Measurements from ENCODE around the gene PAM.

The PAM gene

GRCh38 chr5:102743900-102744299 lies 11.2 kb upstream of the PAM start:
- no peaks in the 10 kb centered on the region for H3K36me3 ChIP-seq (ENCODE audit: low read length)
- H3K4me2 ChIP-seq (ENCODE audit: low read depth, low read length, poor library complexity, severe bottlenecking), result no peak overlapping the region
- H3K27ac ChIP-seq (ENCODE audit: low read depth, low read length), result no peak overlapping the region
- no peaks in the 10 kb centered on the region for H3K79me2 ChIP-seq (ENCODE audit: insufficient read depth, low read length)
- no peaks in the 10 kb centered on the region for H3K9me2 ChIP-seq (replicated peaks; ENCODE audit: insufficient read depth, low read length)
- no peak overlapping the region for H3K4me3 ChIP-seq (ENCODE audit: insufficient read depth, low read length, poor library complexity, severe bottlenecking)
- H3F3A ChIP-seq (ENCODE audit: insufficient read depth), result no peaks in the 10 kb centered on the region
- 0 out of 2 replicates have a peak, but pooled peaks cover 3% of the 10 kb centered on the region for H3K27me3 ChIP-seq (ENCODE audit: low read length)
- H3K9me3 ChIP-seq (ENCODE audit: insufficient read depth, low read length), result no peaks in the 10 kb centered on the region
- no peaks in the 10 kb centered on the region for H4K20me1 ChIP-seq (ENCODE audit: low read depth, low read length)
- H3K9ac ChIP-seq (ENCODE audit: low read length), result no peak overlapping the region
- no peak overlapping the region for H2AFZ ChIP-seq (ENCODE audit: low read depth, low read length, severe bottlenecking)
- no peak for TF ChIP-seq CTCF (IDR thresholded peaks at IDR 0.05; ENCODE audit: insufficient read depth, low read length, poor library complexity, severe bottlenecking)
- TF ChIP-seq EZH2phosphoT487 (conservative IDR thresholded peaks at IDR 0.05; ENCODE audit: low read length), result no peak

DNA sequence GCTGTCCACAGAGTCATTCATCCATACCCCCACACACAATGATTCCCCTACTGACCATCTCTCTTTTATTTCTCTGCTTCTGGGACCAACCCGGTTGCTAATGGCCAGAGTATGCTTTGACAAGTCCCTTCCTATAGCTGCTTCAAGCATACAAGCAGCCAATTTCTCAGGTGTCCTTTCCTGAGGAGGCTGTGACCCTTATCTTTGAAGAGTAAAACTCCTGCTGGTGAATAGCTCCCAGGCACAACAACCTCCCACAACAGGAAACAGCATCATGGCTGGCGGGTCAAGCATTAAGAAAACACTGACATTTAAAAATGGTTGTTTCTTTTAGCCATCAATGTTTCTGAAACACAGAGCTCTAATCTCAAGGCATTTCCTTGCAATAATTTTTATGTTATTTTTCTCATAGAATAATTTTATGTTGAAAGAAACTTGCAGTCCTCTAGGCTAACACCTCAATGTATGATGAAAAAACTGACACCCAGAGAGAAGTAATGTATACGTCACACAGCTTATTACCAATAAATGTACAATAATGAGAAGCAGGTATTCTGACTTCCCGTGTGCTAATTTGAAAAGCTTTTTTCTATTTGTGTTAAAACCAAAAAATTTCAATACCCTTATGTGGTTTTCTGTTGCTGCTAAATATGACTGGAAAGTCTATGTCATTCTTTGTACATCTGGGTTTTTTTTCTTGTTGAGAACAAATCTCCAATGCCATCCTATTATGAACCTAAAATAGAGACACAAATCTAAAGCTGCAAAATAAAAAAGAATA lies 7.5 kb upstream of the PAM start:
- no peak overlapping the region for H3K27ac ChIP-seq (ENCODE audit: low read depth, low read length)
- no peaks in the 10 kb centered on the region for H3K79me2 ChIP-seq (ENCODE audit: insufficient read depth, low read length)
- H3K27me3 ChIP-seq (ENCODE audit: low read length), result 0 out of 2 replicates have a peak, but pooled peaks cover 3% of the 10 kb centered on the region
- H3K36me3 ChIP-seq (ENCODE audit: low read length), result no peaks in the 10 kb centered on the region
- no peak overlapping the region for H3K9ac ChIP-seq (ENCODE audit: low read length)
- no peaks in the 10 kb centered on the region for H3K9me2 ChIP-seq (replicated peaks; ENCODE audit: insufficient read depth, low read length)
- H2AFZ ChIP-seq (ENCODE audit: low read depth, low read length, severe bottlenecking), result no peak overlapping the region
- no peaks in the 10 kb centered on the region for H4K20me1 ChIP-seq (ENCODE audit: low read depth, low read length)
- H3K9me3 ChIP-seq (ENCODE audit: insufficient read depth, low read length), result no peaks in the 10 kb centered on the region
- H3K4me2 ChIP-seq (ENCODE audit: low read depth, low read length, poor library complexity, severe bottlenecking), result no peak overlapping the region
- TF ChIP-seq EZH2phosphoT487 (conservative IDR thresholded peaks at IDR 0.05; ENCODE audit: low read length), result no peak
- no peak for TF ChIP-seq CTCF (IDR thresholded peaks at IDR 0.05; ENCODE audit: insufficient read depth, low read length, poor library complexity, severe bottlenecking)
- no peak overlapping the region for H3K4me3 ChIP-seq (ENCODE audit: insufficient read depth, low read length, poor library complexity, severe bottlenecking)
- H3F3A ChIP-seq (ENCODE audit: insufficient read depth), result no peaks in the 10 kb centered on the region

- H3K27ac ChIP-seq (ENCODE audit: low read depth, low read length), result no peak overlapping the region
- TF ChIP-seq EZH2phosphoT487 (conservative IDR thresholded peaks at IDR 0.05; ENCODE audit: low read length) (no peak), CTCF (IDR thresholded peaks at IDR 0.05; ENCODE audit: insufficient read depth, low read length, poor library complexity, severe bottlenecking) (no peak)
- no peaks in the 10 kb centered on the region for H3K9me2 ChIP-seq (replicated peaks; ENCODE audit: insufficient read depth, low read length)
- H3K4me3 ChIP-seq (ENCODE audit: insufficient read depth, low read length, poor library complexity, severe bottlenecking), result no peak overlapping the region
- H3K9ac ChIP-seq (ENCODE audit: low read length), result no peak overlapping the region
- H3K4me2 ChIP-seq (ENCODE audit: low read depth, low read length, poor library complexity, severe bottlenecking), result no peak overlapping the region
- H3K27me3 ChIP-seq (ENCODE audit: low read length), result no peaks in the 10 kb centered on the region
- no peaks in the 10 kb centered on the region for H4K20me1 ChIP-seq (ENCODE audit: low read depth, low read length)
- H2AFZ ChIP-seq (ENCODE audit: low read depth, low read length, severe bottlenecking), result no peak overlapping the region
- no peaks in the 10 kb centered on the region for H3K36me3 ChIP-seq (ENCODE audit: low read length)
- no peaks in the 10 kb centered on the region for H3K9me3 ChIP-seq (ENCODE audit: insufficient read depth, low read length)
- no peaks in the 10 kb centered on the region for H3K79me2 ChIP-seq (ENCODE audit: insufficient read depth, low read length)
- H3F3A ChIP-seq (ENCODE audit: insufficient read depth), result no peaks in the 10 kb centered on the region
Measured at GRCh38 chr5:102749416-102750030, 5.6 kb upstream of the PAM start.
